H1 (cell line): ENCODE results near the gene MLH3. TPM values are rescaled to one million over a fixed set of nuclear protein-coding genes. Genes with fewer than 3 reads are reported as not detected.

Experiments used
- CTBP2 ChIP-seq: IDR thresholded peaks from 2 replicates; pipeline ENCODE4 v1.7.0; 2011; ENCODE audit warnings: borderline replicate concordance, mild to moderate bottlenecking, moderate library complexity, mixed read lengths, low read length; ENCODE audit not compliant: insufficient read depth, insufficient read length
- MAFK ChIP-seq: IDR thresholded peaks from 2 replicates; pipeline ENCODE4 v1.6.1; 2012; ENCODE audit warnings: low read depth, mild to moderate bottlenecking, improper control_type of control experiment, low read length
- polyA plus RNA-seq, 7 experiments: library from polyadenylated mRNA; depleted of rRNA in 3 of 7; stranded (reverse) in 5 of 7; unstranded in 2 of 7; fragments of >200 nt in 5 of 7; fragments of 200-250 nt in 2 of 7; gene quantifications; 1 replicate in 5 of 7; 2 replicates in 1 of 7; 4 replicates in 1 of 7; pipeline versions ENCODE4 v1.2.1 to v1.2.3, GENCODE V29; 2011 to 2013; ENCODE audit warnings: missing spikeins in 2 of 7, mixed read lengths in 2 of 7
- total RNA-seq: library from RNA; stranded (reverse); fragmentation: NEBNext Ultra II Directional; extraction: Animal tissue kit (Norgen Biotek cat#: 25700); gene quantifications from 2 replicates; pipeline ENCODE4 v1.2.1, GENCODE V29; 2021
- TF ChIP-seq, protein P1 (sequence below): fragments of 300-600 bp; sonication (generic); IDR thresholded peaks from 2 replicates; pipeline ENCODE4 v1.7.1; 2012; ENCODE audit warnings: low read length, moderate library complexity, mild to moderate bottlenecking, inconsistent platforms; ENCODE audit not compliant: insufficient replicate concordance

The MLH3 gene
- total and polyA plus RNA-seq, 2 of the 8 experiments (the other 6 are each of a cell fraction or from before 2014, with no cell fraction given): 9.3 to 20.1 TPM

GRCh38 chr14:74976264-74977113 lies 74.8 kb downstream of the MLH3 start (continued):
- TF ChIP-seq, protein P1, sequence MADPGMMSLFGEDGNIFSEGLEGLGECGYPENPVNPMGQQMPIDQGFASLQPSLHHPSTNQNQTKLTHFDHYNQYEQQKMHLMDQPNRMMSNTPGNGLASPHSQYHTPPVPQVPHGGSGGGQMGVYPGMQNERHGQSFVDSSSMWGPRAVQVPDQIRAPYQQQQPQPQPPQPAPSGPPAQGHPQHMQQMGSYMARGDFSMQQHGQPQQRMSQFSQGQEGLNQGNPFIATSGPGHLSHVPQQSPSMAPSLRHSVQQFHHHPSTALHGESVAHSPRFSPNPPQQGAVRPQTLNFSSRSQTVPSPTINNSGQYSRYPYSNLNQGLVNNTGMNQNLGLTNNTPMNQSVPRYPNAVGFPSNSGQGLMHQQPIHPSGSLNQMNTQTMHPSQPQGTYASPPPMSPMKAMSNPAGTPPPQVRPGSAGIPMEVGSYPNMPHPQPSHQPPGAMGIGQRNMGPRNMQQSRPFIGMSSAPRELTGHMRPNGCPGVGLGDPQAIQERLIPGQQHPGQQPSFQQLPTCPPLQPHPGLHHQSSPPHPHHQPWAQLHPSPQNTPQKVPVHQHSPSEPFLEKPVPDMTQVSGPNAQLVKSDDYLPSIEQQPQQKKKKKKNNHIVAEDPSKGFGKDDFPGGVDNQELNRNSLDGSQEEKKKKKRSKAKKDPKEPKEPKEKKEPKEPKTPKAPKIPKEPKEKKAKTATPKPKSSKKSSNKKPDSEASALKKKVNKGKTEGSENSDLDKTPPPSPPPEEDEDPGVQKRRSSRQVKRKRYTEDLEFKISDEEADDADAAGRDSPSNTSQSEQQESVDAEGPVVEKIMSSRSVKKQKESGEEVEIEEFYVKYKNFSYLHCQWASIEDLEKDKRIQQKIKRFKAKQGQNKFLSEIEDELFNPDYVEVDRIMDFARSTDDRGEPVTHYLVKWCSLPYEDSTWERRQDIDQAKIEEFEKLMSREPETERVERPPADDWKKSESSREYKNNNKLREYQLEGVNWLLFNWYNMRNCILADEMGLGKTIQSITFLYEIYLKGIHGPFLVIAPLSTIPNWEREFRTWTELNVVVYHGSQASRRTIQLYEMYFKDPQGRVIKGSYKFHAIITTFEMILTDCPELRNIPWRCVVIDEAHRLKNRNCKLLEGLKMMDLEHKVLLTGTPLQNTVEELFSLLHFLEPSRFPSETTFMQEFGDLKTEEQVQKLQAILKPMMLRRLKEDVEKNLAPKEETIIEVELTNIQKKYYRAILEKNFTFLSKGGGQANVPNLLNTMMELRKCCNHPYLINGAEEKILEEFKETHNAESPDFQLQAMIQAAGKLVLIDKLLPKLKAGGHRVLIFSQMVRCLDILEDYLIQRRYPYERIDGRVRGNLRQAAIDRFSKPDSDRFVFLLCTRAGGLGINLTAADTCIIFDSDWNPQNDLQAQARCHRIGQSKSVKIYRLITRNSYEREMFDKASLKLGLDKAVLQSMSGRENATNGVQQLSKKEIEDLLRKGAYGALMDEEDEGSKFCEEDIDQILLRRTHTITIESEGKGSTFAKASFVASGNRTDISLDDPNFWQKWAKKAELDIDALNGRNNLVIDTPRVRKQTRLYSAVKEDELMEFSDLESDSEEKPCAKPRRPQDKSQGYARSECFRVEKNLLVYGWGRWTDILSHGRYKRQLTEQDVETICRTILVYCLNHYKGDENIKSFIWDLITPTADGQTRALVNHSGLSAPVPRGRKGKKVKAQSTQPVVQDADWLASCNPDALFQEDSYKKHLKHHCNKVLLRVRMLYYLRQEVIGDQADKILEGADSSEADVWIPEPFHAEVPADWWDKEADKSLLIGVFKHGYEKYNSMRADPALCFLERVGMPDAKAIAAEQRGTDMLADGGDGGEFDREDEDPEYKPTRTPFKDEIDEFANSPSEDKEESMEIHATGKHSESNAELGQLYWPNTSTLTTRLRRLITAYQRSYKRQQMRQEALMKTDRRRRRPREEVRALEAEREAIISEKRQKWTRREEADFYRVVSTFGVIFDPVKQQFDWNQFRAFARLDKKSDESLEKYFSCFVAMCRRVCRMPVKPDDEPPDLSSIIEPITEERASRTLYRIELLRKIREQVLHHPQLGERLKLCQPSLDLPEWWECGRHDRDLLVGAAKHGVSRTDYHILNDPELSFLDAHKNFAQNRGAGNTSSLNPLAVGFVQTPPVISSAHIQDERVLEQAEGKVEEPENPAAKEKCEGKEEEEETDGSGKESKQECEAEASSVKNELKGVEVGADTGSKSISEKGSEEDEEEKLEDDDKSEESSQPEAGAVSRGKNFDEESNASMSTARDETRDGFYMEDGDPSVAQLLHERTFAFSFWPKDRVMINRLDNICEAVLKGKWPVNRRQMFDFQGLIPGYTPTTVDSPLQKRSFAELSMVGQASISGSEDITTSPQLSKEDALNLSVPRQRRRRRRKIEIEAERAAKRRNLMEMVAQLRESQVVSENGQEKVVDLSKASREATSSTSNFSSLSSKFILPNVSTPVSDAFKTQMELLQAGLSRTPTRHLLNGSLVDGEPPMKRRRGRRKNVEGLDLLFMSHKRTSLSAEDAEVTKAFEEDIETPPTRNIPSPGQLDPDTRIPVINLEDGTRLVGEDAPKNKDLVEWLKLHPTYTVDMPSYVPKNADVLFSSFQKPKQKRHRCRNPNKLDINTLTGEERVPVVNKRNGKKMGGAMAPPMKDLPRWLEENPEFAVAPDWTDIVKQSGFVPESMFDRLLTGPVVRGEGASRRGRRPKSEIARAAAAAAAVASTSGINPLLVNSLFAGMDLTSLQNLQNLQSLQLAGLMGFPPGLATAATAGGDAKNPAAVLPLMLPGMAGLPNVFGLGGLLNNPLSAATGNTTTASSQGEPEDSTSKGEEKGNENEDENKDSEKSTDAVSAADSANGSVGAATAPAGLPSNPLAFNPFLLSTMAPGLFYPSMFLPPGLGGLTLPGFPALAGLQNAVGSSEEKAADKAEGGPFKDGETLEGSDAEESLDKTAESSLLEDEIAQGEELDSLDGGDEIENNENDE: no peak
- TF ChIP-seq CTBP2: no peak
- no peak for TF ChIP-seq MAFK
